Glomerular endothelial cell (primary cell): ENCODE measurements around the gene TNP2. TPM values are rescaled to one million over a fixed set of nuclear protein-coding genes. Genes with fewer than 3 reads are reported as not detected.

Source experiments
- DNase-seq: peaks from one replicate; pipeline ENCODE4 v3.0.0-alpha.2; 2011; ENCODE audit warnings: low read depth, low spot score; ENCODE audit errors: extremely low read depth
- total RNA-seq: library from RNA; depleted of rRNA; stranded (reverse); fragments of >200 nt; gene quantifications from 2 replicates; pipeline ENCODE4 v1.2.3, GENCODE V29; 2015

TNP2 gene
- total RNA-seq: not detected in 2 replicates

DNA sequence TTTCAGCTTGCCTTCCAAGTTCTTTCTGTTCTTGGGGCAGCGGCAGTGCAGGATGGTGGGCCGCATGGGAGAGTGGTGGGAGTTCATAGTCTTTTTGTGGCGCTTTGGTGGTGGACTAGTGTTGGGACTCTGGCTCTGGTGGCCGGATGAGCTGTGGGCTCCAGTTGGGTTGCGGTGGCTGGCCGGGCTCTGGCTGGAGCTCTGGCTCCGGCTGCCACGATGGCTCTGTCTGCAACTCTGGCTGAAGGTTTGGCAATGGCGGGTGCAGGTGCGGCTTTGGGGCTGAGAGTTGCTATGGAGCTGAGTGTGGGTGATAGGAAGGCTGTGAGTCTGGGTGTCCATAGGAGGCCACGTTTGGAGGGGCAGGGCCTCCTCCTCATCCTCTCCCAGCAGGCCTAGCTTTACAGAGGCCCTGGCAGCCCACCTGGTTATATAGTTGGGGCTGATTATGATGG, at the start of gene TNP2:
TNP2 (minus strand) TSS at position 405 of the 455 bp plus-strand sequence; CDS start at position 342, 63 bp downstream.
- no peak for DNase-seq

- no peak for DNase-seq
Measured at GRCh38 chr16:11318817-11319216, 49.7 kb upstream of the TNP2 start.

DNA sequence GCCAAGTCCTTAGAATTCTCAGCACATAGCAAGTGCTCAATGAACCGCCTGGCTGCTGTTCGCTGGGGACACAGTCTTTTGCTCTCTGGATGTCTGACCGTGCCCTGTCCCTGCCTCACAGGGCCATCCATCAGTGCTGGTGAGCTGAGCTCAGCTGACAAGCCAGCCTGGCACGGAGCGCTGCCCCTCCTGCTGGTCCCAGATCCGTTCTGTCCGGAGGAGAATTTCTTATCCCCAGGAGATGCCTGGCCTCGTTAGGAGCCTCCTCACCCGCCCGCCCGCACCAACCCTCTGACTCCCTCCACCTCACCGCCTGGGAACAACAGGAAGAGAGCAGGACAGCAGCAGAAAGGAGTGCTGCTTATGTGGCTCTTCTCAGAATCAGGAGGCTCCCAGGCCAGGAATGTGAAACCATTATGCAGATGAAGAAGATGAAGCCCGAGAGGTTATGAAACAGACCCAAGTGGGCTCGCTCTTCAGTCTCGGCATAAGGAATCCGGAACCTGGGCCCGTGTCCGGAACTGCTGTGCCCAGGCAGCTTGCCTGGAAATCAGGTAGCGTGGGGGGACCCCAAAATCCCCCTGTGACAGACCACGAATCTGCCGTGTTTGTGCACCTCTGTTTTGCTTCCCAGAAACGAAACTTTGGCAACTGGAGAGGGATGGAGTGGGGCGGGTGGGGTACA, 47.3 kb upstream of the TNP2 start:
- no peak for DNase-seq

DNA sequence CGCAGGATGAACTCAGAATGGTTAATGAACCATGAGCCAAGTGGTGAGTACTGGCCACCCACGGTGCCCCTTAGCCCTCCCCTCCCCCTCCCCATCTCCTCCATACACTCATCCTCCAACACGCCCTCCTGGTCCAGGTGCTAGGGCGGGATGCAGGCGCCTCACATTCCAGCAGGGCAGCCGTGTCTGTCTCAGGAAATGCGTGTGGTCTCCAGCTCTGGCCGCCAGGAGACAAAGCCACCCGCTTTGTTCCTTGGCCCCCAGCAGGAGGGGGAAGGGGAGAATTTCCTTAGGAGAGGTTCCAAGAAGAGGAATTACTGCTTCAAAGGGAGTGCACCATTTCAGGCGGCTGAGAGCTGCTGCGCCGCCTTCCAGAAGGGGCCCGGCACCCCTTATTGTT, 46.4 kb upstream of the TNP2 start:
- no peak for DNase-seq

- no peak for DNase-seq
Measured at GRCh38 chr16:11314309-11314894, 45.3 kb upstream of the TNP2 start.

- DNase-seq: no peak
Measured at GRCh38 chr16:11313493-11314308, 44.6 kb upstream of the TNP2 start.

DNA sequence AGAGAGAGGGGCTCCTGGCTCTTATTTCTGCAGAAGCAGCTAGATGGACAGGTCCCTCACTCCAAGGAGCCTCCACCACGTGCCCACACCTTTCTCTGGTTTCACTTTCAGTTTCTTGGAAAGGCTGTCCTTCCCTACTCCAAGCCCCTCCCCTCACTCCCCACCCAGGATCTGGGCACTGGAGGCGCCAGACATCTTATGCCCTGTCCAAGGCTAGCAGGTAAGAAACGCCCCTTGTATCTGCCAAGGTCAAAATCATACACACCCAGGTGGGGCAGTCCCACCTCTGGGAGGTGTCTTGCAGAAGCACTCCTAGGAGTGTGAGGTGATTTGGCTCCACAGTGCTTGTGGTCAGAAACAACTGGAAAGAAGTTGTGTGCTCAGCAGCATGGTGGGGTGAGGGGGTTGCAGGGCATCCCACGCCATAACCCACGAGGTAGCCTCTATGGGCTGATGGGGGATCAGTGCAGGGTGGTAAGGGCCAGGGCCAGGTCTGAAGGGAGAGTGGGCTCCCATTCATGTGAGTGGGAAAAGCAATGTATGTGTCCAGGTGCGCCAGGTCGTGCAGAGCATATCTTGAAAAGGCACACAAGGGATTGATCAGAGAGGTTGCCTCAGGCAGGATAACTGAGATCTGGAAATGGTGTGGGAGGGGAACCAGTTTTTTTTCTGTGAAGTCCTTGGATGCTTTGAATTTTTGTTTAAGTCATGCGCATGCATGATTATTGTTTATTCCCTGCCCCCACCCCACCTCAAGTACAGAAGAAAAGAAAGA, 43.8 kb upstream of the TNP2 start:
- DNase-seq: no peak

DNA sequence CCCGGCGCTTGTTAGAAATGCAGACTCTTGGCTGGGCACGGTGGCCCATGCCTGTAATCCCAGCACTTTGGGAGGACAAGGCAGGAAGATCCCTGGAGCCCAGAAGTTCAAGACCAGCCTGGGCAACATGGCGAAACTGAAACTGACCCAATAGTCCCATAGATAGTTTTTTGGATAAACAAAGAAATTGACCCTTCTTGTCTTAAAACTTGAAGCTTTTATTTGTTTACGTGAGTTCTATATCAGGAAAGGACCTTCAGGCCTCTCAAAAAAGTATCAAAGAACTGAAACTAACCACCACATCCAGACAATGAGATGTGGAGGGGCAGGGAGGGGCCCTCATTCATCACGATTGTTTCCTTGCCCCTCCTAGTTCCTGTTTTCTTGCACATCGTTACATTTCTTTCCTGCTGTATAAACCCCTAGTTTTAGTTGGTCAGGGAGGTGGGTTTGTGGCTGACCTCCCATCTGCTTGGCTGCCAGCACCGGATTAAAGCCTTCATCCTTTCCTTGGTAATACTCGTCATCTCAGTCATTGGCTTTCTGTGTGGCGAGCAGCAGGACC, 42.0 kb upstream of the TNP2 start:
- no peak for DNase-seq

DNA sequence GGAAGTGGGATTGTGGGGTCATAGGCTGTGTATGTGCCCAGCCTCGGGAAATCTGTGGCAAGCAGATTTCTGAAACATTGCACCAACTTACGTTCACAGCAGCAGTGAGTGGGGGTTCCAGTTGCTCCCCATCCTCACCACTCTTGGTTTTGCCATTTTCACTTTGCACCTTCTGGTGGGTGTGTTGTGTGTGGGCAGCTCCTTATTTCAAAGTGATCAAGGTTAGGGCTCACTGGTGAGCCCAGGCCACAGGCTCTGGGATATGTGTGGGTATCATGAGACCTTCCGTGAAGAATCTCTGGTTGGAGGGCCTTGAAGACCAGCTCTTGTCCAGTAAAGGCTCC, 41.5 kb upstream of the TNP2 start:
- no peak for DNase-seq

GRCh38 chr16:11309895-11310633, 40.9 kb upstream of the TNP2 start:
- no peak for DNase-seq

DNA sequence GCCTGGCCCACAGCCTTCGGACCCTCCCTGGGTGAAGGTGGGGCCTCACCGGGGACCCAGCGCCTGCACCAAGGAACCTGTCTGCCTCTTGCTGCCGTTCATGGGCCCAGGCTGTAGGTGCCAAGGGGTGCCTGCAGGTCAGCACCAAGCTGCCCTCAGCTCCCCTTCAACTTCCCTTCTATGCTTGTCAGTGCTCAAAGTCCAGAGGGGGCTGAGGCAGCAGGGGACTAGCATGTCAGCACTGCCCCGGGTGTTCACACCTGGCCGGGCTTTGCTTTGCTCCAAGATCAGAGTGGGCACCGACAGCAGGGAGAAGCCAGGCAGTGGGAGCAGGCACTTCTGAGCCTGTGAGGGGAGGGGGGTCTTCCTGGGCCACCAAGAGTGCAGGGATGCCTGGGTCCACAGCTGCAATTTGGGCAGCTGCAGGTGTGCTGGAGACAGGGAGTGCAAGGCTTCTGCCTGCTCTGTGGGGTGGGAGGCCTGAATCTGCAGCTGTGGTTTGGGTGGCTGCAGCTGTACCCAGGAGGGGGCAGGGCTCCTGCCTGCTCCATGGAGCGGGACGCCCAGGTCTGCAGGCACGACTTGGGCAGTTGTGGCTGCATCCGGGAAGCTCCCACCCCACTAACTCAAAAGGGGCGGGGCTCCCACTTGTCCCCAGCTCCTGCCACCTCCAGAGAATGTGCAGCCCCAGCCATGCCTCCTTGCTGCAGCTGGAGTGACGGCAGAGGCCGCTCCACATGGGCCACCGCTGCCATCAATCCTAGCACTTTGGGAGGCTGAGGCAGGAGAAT, 39.6 kb upstream of the TNP2 start:
- no peak for DNase-seq

DNA sequence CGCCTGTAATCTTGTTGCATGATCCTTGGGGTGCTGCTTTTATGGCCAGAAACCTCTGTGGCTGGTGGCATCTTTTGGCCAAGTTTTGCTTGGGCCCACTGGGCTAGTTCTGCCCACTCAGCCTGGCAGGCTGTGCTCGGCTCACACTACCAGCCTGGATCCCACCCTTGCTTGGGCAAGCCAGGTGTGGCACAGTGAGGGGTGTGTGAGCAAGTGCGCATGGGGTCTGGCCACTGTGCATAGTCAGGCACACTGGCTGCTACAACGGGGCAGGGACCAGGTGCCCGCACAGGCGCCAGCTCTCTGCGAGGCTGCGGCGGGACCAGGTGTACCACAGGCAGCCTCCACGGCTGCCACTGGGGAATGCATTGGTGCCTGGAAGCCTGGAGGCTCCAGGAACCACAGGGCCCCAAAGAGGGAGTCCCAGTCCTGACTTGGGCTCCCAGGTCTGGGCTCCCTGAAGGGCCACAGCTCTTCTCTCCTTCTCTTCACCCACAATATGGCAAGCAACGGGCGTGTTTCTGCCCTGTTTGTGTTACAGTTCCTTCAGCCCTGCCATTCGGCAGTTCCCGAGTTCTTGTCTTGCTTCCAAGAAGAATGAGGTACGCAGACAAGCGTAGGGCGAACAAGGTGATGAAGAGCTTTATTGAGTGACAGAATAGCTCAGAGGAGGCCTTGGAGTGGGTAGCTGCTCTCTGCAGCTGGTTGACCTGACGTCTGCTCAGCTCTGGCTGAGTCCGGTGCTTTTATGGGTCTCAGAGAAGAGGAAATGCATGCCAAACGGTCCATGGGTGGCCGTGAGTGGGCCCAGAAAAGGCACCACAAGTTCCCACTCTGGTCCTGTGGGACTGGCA, 38.7 kb upstream of the TNP2 start:
- DNase-seq: no peak

GRCh38 chr16:11306997-11307638, 38.0 kb upstream of the TNP2 start:
- no peak for DNase-seq

GRCh38 chr16:11306381-11306780, 37.3 kb upstream of the TNP2 start:
- DNase-seq: no peak

DNA sequence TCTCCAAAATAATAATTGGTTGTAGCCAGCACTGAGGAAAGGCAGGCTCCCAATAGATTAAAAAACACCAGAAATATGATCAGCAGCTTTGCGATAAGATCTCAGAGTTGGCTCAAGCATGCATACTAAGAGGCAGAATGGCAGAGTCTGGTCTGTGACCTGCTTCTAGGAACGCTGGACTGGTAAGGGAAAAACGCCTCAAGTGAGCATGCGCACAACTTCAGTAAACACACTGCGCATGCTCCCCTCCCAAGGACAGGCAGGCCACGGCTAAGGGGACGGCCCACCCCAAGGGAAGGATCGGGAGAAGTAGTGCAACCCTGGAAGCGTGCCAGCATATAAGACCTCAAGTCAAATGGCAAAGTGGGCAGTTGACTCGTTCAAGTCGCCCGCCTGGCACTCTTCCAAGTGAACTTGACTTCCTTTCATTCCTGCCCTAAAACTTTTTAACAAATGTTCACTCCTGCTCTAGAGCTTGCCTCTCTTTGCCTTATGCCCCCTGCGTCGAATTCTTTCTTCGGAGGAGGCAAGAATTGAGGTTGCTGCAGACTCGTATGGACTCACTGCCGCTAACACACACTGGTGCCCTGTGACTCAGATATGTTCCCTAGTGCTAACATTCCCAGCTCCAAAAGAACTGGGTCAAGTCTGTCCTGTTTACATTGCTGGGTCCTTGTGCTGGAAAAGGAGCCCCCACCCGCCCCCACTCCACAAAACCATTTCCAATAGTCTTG, 34.4 kb upstream of the TNP2 start:
- DNase-seq: no peak

GRCh38 chr16:11302977-11303376, 33.9 kb upstream of the TNP2 start:
- no peak for DNase-seq
